T-cell (primary cell): ENCODE results near the gene GPR6. TPM values are rescaled to one million over a fixed set of nuclear protein-coding genes. Genes with fewer than 3 reads are reported as not detected.

Experiments used
- ATAC-seq, 4 experiments: fragments of 200-7000 bp in 3 of 4; fragments of 150-1000 bp in 1 of 4; cut with Tn5 transposase; replicated peaks in 1 of 4; 1 replicate in 3 of 4; 2 replicates in 1 of 4; pipeline ENCODE4 v1.10.0; 2021; ENCODE audit warnings: moderate library complexity in 3 of 4, mild to moderate bottlenecking in 2 of 4, moderate number of reproducible peaks in 1 of 4
- CTCF ChIA-PET, 2 donors: fragments of 300-600 bp; sonication (Branson Sonifier 250); formaldehyde crosslinking; loops; one replicate each; lab custom pipeline; 2022; ENCODE audit warnings: antibody characterized with exemption in 2 of 2; lab: Charles Lee
- POLR2A ChIA-PET, 2 donors: fragments of 300-600 bp; sonication (Branson Sonifier 250); formaldehyde crosslinking; loops; one replicate each; lab custom pipeline; 2022; ENCODE audit warnings: antibody characterized with exemption in 2 of 2; lab: Charles Lee
- DNase-seq, 35 experiments: peaks; one replicate each; pipeline versions ENCODE4 v3.0.0 to v3.0.0-alpha.2; 2013 to 2023
- H3K27ac ChIP-seq: one replicate; pipeline ENCODE4 v1.5.1; 2013; ENCODE audit warnings: low read length
- H3K27me3 ChIP-seq, 2 experiments: replicated peaks in 1 of 2; 1 replicate in 1 of 2; 2 replicates in 1 of 2; pipeline versions ENCODE4 v1.6.1 to v1.7.0; 2013; ENCODE audit warnings: low read length in 1 of 2, mixed read lengths in 1 of 2; ENCODE audit not compliant: control insufficient read depth in 2 of 2, insufficient read depth in 2 of 2; ENCODE audit errors: extremely low read depth in 1 of 2
- H3K36me3 ChIP-seq, 2 donors: 1 replicate in 1 of 2; 2 replicates in 1 of 2; pipeline versions ENCODE4 v1.6.1 to v1.7.0; 2013; ENCODE audit warnings: low read length in 1 of 2; ENCODE audit not compliant: control insufficient read depth in 2 of 2, insufficient read depth in 1 of 2; ENCODE audit errors: extremely low read depth in 1 of 2
- H3K4me1 ChIP-seq, 2 experiments: 1 replicate in 1 of 2; 2 replicates in 1 of 2; pipeline versions ENCODE4 v1.6.1 to v1.7.0; 2013; ENCODE audit warnings: low read length in 2 of 2, mixed read lengths in 1 of 2; ENCODE audit not compliant: insufficient read depth in 2 of 2, control insufficient read depth in 1 of 2; ENCODE audit errors: extremely low read depth in 1 of 2
- H3K4me3 ChIP-seq, 2 donors: 1 replicate in 1 of 2; 2 replicates in 1 of 2; pipeline versions ENCODE4 v1.5.1 to v1.7.0; 2013; ENCODE audit warnings: mild to moderate bottlenecking in 2 of 2, low read length in 1 of 2, moderate library complexity in 1 of 2; ENCODE audit not compliant: control insufficient read depth in 1 of 2; ENCODE audit errors: extremely low read depth in 1 of 2
- H3K9me3 ChIP-seq: 2 replicates; pipeline ENCODE4 v1.7.0; 2013
- H3K27ac Mint-ChIP-seq, 2 donors: one replicate each; pipeline ENCODE4 v1.8.0; 2020 to 2021; ENCODE audit warnings: mild to moderate bottlenecking in 2 of 2, mixed read lengths in 2 of 2
- H3K27me3 Mint-ChIP-seq, 2 donors: one replicate each; pipeline ENCODE4 v1.8.0; 2021 to 2022; ENCODE audit warnings: mixed read lengths in 2 of 2
- H3K36me3 Mint-ChIP-seq: one replicate; pipeline ENCODE4 v1.8.0; 2021; ENCODE audit warnings: mixed read lengths
- H3K4me1 Mint-ChIP-seq, 3 donors: one replicate each; pipeline ENCODE4 v1.8.0; 2020 to 2022; ENCODE audit warnings: mixed read lengths in 3 of 3, mild to moderate bottlenecking in 1 of 3
- H3K4me3 Mint-ChIP-seq, 3 donors: one replicate each; pipeline ENCODE4 v1.8.0; 2020 to 2022; ENCODE audit warnings: mild to moderate bottlenecking in 3 of 3, mixed read lengths in 3 of 3, moderate library complexity in 3 of 3
- H3K9me3 Mint-ChIP-seq, 3 donors: one replicate each; pipeline ENCODE4 v1.8.0; 2020 to 2022; ENCODE audit warnings: mixed read lengths in 3 of 3
- WGBS: methylation state at CpG from one replicate; pipeline ENCODE4 v1.1.5; 2013; ENCODE audit warnings: missing lambda C conversion rate; ENCODE audit not compliant: insufficient coverage; 5-methylcytosine and 5-hydroxymethylcytosine counted together
- total RNA-seq, 35 experiments: library from RNA in 6 of 35; stranded (reverse) in 6 of 35; fragments of 120-200 nt in 1 of 35; gene quantifications; one replicate each; pipeline versions ENCODE4 v1.2.1 to v1.2.4 and lab custom pipeline; 2013 to 2026

GPR6 gene
- total RNA-seq, 5 donors from 2014 or later (not counting 1 experiment from before 2014, with no cell fraction given), result not detected

GRCh38 chr6:110017306-110017705 lies 39.2 kb downstream of the GPR6 start:
- Mint-ChIP-seq H3K4me1 (peaks cover 18 to 24% (median 19%) of the 10 kb centered on the region in 3 donors), H3K9me3 (peaks cover 0 to under 1% (median 0%) of the 10 kb centered on the region in 3 donors), H3K27me3 (peaks cover 0 to 7% of the 10 kb centered on the region in 2 donors), H3K4me3 (no peak overlapping the region), H3K36me3 (no peaks in the 10 kb centered on the region), H3K27ac (no peak overlapping the region)
- H3K4me1 ChIP-seq, result peaks cover 4 to 7% of the 10 kb centered on the region in 2 experiments
- no peaks in the 10 kb centered on the region for H3K9me3 ChIP-seq
- H3K36me3 ChIP-seq, result no peaks in the 10 kb centered on the region
- no peak overlapping the region for H3K27ac ChIP-seq
- ATAC-seq (no peak), DNase-seq (no peak)
- ChIA-PET CTCF (interaction anchor here in 1 of 2 donors (1.2 kb wide), 1 partner anchor 23 kb away, joined by 9 read pairs; no protein-coding TSS in a partner anchor), POLR2A (no interaction called here)
- H3K4me3 ChIP-seq, result no peak overlapping the region
- 61% methylated on average over 6 of the region's 6 CpGs for WGBS
- H3K27me3 ChIP-seq, result peaks cover 0 to 4% of the 10 kb centered on the region in 2 experiments

GRCh38 chr6:110017946-110018345 lies 39.8 kb downstream of the GPR6 start:
- no peak for ATAC-seq
- H3K27me3 Mint-ChIP-seq, result peaks cover 0 to 7% of the 10 kb centered on the region in 2 donors
- H3K9me3 ChIP-seq, result no peaks in the 10 kb centered on the region
- ChIA-PET POLR2A (no interaction called here), CTCF (no interaction called here)
- H3K9me3 Mint-ChIP-seq, result no peaks in the 10 kb centered on the region
- no peak overlapping the region for H3K27ac ChIP-seq
- H3K4me3 ChIP-seq, result no peak overlapping the region
- no peaks in the 10 kb centered on the region for H3K36me3 Mint-ChIP-seq
- peaks cover 4 to 7% of the 10 kb centered on the region in 2 experiments for H3K4me1 ChIP-seq
- H3K27me3 ChIP-seq, result peaks cover 0 to 4% of the 10 kb centered on the region in 2 experiments
- no peak overlapping the region for H3K27ac Mint-ChIP-seq
- no peaks in the 10 kb centered on the region for H3K36me3 ChIP-seq
- DNase-seq, result no peak
- WGBS, result no CpG with 5 or more reads among the region's 7 CpGs
- no peak overlapping the region for H3K4me3 Mint-ChIP-seq
- H3K4me1 Mint-ChIP-seq, result peaks cover 18 to 24% (median 19%) of the 10 kb centered on the region in 3 donors

GRCh38 chr6:110018486-110018885 lies 40.4 kb downstream of the GPR6 start:
- WGBS, result no CpG with 5 or more reads among the region's 5 CpGs
- Histone ChIP-seq H3K27ac (no peak overlapping the region), H3K4me1 (peaks cover 3 to 7% of the 10 kb centered on the region in 2 experiments), H3K4me3 (no peak overlapping the region), H3K36me3 (no peaks in the 10 kb centered on the region), H3K27me3 (peaks cover 0 to 4% of the 10 kb centered on the region in 2 experiments), H3K9me3 (no peaks in the 10 kb centered on the region)
- H3K4me3 Mint-ChIP-seq, result no peak overlapping the region
- ChIA-PET POLR2A (no interaction called here), CTCF (no interaction called here)
- peaks cover 0 to 7% of the 10 kb centered on the region in 2 donors for H3K27me3 Mint-ChIP-seq
- ATAC-seq, result no peak
- H3K4me1 Mint-ChIP-seq, result peaks cover 18 to 22% (median 19%) of the 10 kb centered on the region in 3 donors
- no peaks in the 10 kb centered on the region for H3K36me3 Mint-ChIP-seq
- no peaks in the 10 kb centered on the region for H3K9me3 Mint-ChIP-seq
- H3K27ac Mint-ChIP-seq, result no peak overlapping the region
- DNase-seq, result no peak

- Histone ChIP-seq H3K4me1 (peaks cover 2 to 7% of the 10 kb centered on the region in 2 experiments), H3K27me3 (peaks cover 0 to 4% of the 10 kb centered on the region in 2 experiments), H3K36me3 (no peaks in the 10 kb centered on the region), H3K4me3 (peak overlapping the region in 1 of 2 donors; percentile 29), H3K27ac (no peak overlapping the region), H3K9me3 (no peaks in the 10 kb centered on the region)
- peak overlapping the region in 1 of 2 donors; percentile 80 for H3K27ac Mint-ChIP-seq
- H3K4me3 Mint-ChIP-seq, result peak overlapping the region in 1 of 3 donors; percentile 12
- H3K9me3 Mint-ChIP-seq, result no peaks in the 10 kb centered on the region
- ChIA-PET POLR2A (no interaction called here), CTCF (interaction anchor here in 1 of 2 donors (2.1 kb wide), 1 partner anchor 19 kb away, joined by 8 read pairs; no protein-coding TSS in a partner anchor)
- DNase-seq (peak in 6 of 35 experiments; percentile 3 to 24 (median 10)), ATAC-seq (peak; percentile 69 to 82 (median 72))
- peaks cover 18 to 19% (median 18%) of the 10 kb centered on the region in 3 donors for H3K4me1 Mint-ChIP-seq
- no peaks in the 10 kb centered on the region for H3K36me3 Mint-ChIP-seq
- WGBS, result no CpG with 5 or more reads among the region's 3 CpGs
- peaks cover 0 to 7% of the 10 kb centered on the region in 2 donors for H3K27me3 Mint-ChIP-seq
Measured at GRCh38 chr6:110020888-110021287, 42.8 kb downstream of the GPR6 start.

GRCh38 chr6:110029144-110029543 lies 51.0 kb downstream of the GPR6 start:
- no peaks in the 10 kb centered on the region for H3K9me3 ChIP-seq
- Mint-ChIP-seq H3K27me3 (no peaks in the 10 kb centered on the region), H3K4me3 (no peak overlapping the region), H3K36me3 (no peaks in the 10 kb centered on the region), H3K27ac (no peak overlapping the region), H3K9me3 (no peaks in the 10 kb centered on the region), H3K4me1 (no peaks in the 10 kb centered on the region)
- H3K4me1 ChIP-seq, result no peaks in the 10 kb centered on the region
- H3K27me3 ChIP-seq, result no peaks in the 10 kb centered on the region
- H3K27ac ChIP-seq, result no peak overlapping the region
- ATAC-seq (no peak), DNase-seq (no peak)
- no peaks in the 10 kb centered on the region for H3K36me3 ChIP-seq
- WGBS, result no CpG with 5 or more reads among the region's 1 CpG
- H3K4me3 ChIP-seq, result no peak overlapping the region
- ChIA-PET CTCF (interaction anchor here (1.5 to 1.8 kb wide), 2 partner anchors 10 to 11 kb away, joined by 4 to 11 read pairs; no protein-coding TSS in a partner anchor), POLR2A (no interaction called here)

Other genes starting within 250 kb of the GPR6 start
- gene WASF1, start 201.4 kb downstream of the GPR6 start, total RNA-seq, result 1 to 10 TPM in 3 of 5 donors, under 1 TPM in 2; 0.23 to 1.2 (median 1.0) TPM
- gene CDC40, start 202.1 kb downstream of the GPR6 start, total RNA-seq, result 10 to 100 TPM; 27.7 to 33.3 (median 28.3) TPM